ENCODE results near the gene SRPX.

DNA sequence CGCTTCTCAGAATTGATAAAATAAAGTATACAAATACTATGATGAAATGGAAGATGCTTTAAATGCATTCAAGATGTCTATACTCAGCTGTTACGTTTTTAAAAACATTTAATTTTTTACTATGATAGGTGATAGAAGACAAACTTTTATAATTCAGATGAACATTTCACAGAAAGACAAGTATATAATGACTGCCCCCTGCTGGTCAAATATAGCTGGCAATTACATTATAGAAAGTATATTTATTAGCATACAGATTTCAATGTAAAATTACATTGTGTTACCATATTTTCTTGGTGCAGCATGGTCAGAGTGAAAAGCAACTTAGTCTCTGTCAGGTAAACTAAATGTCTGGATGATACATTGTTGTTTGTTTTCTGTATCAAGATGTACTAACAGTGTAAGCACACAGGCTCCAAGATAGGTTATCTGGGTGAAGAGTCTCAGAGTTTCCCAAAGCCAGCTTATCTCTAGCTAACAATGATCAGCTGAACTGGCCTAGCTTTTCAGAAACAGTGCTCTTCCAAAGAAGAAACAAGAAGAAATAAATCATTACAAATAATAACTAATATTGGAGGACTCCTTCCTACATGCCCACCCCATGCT lies 54.1 kb downstream of the SRPX start:
- TF ChIP-seq, protein P1, sequence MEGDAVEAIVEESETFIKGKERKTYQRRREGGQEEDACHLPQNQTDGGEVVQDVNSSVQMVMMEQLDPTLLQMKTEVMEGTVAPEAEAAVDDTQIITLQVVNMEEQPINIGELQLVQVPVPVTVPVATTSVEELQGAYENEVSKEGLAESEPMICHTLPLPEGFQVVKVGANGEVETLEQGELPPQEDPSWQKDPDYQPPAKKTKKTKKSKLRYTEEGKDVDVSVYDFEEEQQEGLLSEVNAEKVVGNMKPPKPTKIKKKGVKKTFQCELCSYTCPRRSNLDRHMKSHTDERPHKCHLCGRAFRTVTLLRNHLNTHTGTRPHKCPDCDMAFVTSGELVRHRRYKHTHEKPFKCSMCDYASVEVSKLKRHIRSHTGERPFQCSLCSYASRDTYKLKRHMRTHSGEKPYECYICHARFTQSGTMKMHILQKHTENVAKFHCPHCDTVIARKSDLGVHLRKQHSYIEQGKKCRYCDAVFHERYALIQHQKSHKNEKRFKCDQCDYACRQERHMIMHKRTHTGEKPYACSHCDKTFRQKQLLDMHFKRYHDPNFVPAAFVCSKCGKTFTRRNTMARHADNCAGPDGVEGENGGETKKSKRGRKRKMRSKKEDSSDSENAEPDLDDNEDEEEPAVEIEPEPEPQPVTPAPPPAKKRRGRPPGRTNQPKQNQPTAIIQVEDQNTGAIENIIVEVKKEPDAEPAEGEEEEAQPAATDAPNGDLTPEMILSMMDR (IDR thresholded peaks at IDR 0.05): peak; percentile 65
- TF ChIP-seq EZH2 (IDR thresholded peaks at IDR 0.05; ENCODE audit: borderline replicate concordance, insufficient read depth, low read depth, low read length, poor library complexity, severe bottlenecking): no peak

Measured in B cell (primary cell).